Uterus (tissue), 4 donors: ENCODE measurements around the gene FHAD1. TPM values are rescaled to one million over a fixed set of nuclear protein-coding genes. Genes with fewer than 3 reads are reported as not detected.
"Not testable (repeated sequence)": the region's sequence is repeated elsewhere in the genome, so short reads cannot be mapped to it uniquely, and the experiment has no call there.

Source experiments
- DNase-seq, 2 donors: peaks; one replicate each; pipeline ENCODE4 v3.0.0-alpha.2; 2019 to 2020
- H3K27ac ChIP-seq, 2 donors: fragments of 200-600 bp; sonication (generic); 1 replicate in 1 of 2; 2 replicates in 1 of 2; pipeline ENCODE4 v1.5.1; 2016 to 2018
- H3K27me3 ChIP-seq, 2 donors: fragments of 200-600 bp; sonication (generic); one replicate each; pipeline ENCODE4 v1.5.1; 2018 to 2019; ENCODE audit warnings: control low read depth in 1 of 2
- H3K36me3 ChIP-seq, 2 donors: fragments of 200-600 bp; sonication (generic); one replicate each; pipeline ENCODE4 v1.5.1; 2019; ENCODE audit warnings: control low read depth in 1 of 2
- H3K4me1 ChIP-seq, 2 donors: fragments of 200-600 bp; sonication (generic); one replicate each; pipeline ENCODE4 v1.5.1; 2018 to 2019; ENCODE audit warnings: control low read depth in 1 of 2
- H3K4me3 ChIP-seq, 2 donors: fragments of 200-600 bp; sonication (generic); 1 replicate in 1 of 2; 2 replicates in 1 of 2; pipeline ENCODE4 v1.5.1; 2018 to 2019; ENCODE audit warnings: mild to moderate bottlenecking in 1 of 2
- H3K9me3 ChIP-seq, 2 donors: fragments of 200-600 bp; sonication (generic); one replicate each; pipeline ENCODE4 v1.5.1; 2019; ENCODE audit warnings: control low read depth in 1 of 2
- POLR2A ChIP-seq, 2 donors: fragments of 450-650 bp; IDR thresholded peaks; one replicate each; pipeline ENCODE4 v1.6.1; 2016; ENCODE audit warnings: antibody characterized with exemption in 2 of 2, mild to moderate bottlenecking in 1 of 2, moderate library complexity in 1 of 2
- intact Hi-C: fragments of 100-400 bp; cut with DNase I; formaldehyde crosslinking; loops from one replicate; pipeline ENCODE4 v1.15.1; 2023; ENCODE audit warnings: low total_unique reads
- total RNA-seq, 4 donors: library from RNA; depleted of rRNA in 3 of 4; stranded (reverse); fragments of >200 nt in 3 of 4; gene quantifications; one replicate each; pipeline versions ENCODE4 v1.1.0 to v1.2.4, GENCODE V29; 2014 to 2023
- TF ChIP-seq, protein P1 (sequence below), 4 experiments: fragments of 200-600 bp in 2 of 4; fragments of 450-650 bp in 2 of 4; sonication (generic) in 2 of 4; IDR thresholded peaks; one replicate each; pipeline ENCODE4 v1.5.1; 2016 to 2019; ENCODE audit warnings: antibody characterized with exemption in 4 of 4, mild to moderate bottlenecking in 2 of 4, moderate library complexity in 1 of 4
- donor health status: DM: yes; HTN: yes; CAD: no.

The FHAD1 gene
- total RNA-seq, 4 donors from 2014 or later, result 1.1 to 4.1 TPM; not detected in 2

DNA sequence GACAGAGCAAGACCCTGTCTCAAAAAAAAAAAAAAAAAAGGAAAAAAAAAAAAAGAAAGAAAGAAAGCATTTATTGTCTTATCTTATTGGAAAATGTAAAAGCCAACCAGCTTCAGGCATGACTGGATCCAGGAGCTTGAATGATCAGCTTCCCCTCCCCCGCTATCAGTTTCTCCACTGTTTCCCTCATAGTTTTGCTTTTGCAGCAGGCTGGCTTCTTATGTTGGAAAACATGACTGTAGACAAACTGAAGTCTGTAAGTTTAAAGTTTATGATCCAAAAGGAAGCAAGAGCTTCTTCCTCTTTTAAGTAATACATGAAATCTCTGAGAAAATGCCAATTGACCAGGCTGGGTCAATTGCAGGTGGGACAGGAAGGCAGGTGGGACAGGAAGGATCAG lies 52.2 kb downstream of the FHAD1 start:
- no peaks in the 10 kb centered on the region for H3K36me3 ChIP-seq
- no peaks in the 10 kb centered on the region for H3K27me3 ChIP-seq
- no peak overlapping the region for H3K27ac ChIP-seq
- no peak for DNase-seq
- H3K4me1 ChIP-seq, result no peaks in the 10 kb centered on the region
- no peaks in the 10 kb centered on the region for H3K9me3 ChIP-seq
- H3K4me3 ChIP-seq, result no peak overlapping the region
- TF ChIP-seq, protein P1, sequence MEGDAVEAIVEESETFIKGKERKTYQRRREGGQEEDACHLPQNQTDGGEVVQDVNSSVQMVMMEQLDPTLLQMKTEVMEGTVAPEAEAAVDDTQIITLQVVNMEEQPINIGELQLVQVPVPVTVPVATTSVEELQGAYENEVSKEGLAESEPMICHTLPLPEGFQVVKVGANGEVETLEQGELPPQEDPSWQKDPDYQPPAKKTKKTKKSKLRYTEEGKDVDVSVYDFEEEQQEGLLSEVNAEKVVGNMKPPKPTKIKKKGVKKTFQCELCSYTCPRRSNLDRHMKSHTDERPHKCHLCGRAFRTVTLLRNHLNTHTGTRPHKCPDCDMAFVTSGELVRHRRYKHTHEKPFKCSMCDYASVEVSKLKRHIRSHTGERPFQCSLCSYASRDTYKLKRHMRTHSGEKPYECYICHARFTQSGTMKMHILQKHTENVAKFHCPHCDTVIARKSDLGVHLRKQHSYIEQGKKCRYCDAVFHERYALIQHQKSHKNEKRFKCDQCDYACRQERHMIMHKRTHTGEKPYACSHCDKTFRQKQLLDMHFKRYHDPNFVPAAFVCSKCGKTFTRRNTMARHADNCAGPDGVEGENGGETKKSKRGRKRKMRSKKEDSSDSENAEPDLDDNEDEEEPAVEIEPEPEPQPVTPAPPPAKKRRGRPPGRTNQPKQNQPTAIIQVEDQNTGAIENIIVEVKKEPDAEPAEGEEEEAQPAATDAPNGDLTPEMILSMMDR (IDR thresholded peaks at IDR 0.05), result no peak
- no peak for TF ChIP-seq POLR2A (IDR thresholded peaks at IDR 0.05)
- intact Hi-C loops, result no loop called here

DNA sequence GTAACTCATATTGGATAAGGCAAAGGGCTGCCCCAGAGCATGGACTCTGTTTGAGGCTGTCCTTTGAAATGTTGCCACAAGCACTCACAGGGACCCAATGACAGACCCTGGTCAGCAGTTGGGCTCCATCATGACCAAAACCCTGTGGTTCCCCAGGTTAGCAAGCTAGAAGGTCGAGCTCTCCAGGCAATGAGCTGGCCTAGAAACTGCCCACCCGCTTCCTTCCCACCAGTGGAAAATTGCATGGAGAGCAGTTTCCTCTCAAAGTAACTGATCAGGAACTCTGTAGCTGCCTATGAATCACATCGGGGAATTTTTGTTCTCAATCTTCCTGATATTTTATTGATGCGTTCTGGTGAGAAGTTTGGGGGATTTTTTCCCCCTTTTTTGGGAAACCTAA lies 52.8 kb downstream of the FHAD1 start:
- H3K27ac ChIP-seq, result no peak overlapping the region
- H3K4me3 ChIP-seq, result no peak overlapping the region
- no peaks in the 10 kb centered on the region for H3K36me3 ChIP-seq
- DNase-seq, result no peak
- no peaks in the 10 kb centered on the region for H3K4me1 ChIP-seq
- H3K27me3 ChIP-seq, result no peaks in the 10 kb centered on the region
- intact Hi-C loops, result no loop called here
- TF ChIP-seq, protein P1 (IDR thresholded peaks at IDR 0.05), result no peak
- no peak for TF ChIP-seq POLR2A (IDR thresholded peaks at IDR 0.05)
- H3K9me3 ChIP-seq, result no peaks in the 10 kb centered on the region

DNA sequence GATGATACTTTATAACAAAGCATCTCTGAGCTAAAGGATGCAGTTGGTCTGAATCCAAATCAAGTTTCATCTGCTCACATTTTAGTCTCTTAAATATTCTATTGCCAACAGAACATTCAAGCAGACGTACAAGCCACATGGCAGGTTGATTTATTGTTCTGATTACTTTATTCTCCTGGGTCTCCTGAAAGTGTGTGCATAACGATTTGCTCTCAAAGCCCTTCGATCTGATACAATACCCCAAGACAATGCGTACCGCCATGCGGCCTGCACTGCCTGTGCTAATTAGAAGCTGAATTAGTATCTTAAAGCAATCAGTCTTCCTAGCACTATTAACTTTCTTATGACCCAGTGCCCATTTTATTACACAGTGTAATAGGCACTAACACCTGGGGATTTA lies 56.9 kb downstream of the FHAD1 start:
- Histone ChIP-seq H3K36me3 (no peaks in the 10 kb centered on the region), H3K4me3 (no peak overlapping the region), H3K9me3 (no peaks in the 10 kb centered on the region), H3K27me3 (no peaks in the 10 kb centered on the region), H3K27ac (no peak overlapping the region), H3K4me1 (no peaks in the 10 kb centered on the region)
- DNase-seq, result no peak
- TF ChIP-seq, protein P1 (IDR thresholded peaks at IDR 0.05), result no peak
- TF ChIP-seq POLR2A (IDR thresholded peaks at IDR 0.05), result no peak
- intact Hi-C loops, result no loop called here

DNA sequence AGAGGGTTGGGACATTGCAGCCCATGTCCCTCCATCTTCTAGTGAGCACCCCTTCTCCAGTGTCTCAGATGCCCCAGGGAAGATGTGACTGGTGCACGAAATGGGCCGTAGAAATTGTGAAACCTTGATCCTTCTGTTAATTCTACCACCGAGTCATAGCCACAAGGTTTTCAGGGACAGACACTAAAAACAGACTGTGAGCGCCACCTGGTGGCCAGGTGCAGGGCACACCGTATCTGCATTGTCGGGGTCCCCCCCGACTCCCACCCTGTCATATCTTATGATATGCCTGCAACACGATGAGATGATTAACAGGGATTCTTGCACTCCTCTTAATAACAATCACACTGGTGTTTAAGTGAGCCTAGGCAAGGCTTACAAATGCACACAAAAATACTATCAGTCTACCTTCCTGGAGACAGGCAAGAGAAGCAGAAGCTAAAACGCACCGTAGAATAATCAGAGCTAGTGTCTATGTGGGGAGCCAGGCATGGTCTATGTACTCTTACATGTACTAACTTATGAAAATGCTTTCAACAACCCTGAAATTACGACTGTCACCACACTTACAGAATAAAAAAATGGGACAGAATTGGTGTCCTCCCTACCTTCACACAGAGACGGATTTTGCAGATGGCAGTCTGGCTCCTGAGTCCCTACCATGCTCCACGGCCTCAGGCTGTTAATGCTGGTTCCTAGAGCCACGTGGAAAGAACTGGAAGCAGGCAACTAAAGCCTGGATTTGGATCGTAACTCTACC lies 57.9 kb downstream of the FHAD1 start:
- intact Hi-C loops, result no loop called here
- Histone ChIP-seq H3K27ac (no peak overlapping the region), H3K9me3 (no peaks in the 10 kb centered on the region), H3K4me3 (no peak overlapping the region), H3K36me3 (no peaks in the 10 kb centered on the region), H3K27me3 (no peaks in the 10 kb centered on the region), H3K4me1 (no peaks in the 10 kb centered on the region)
- DNase-seq, result peak; percentile 32 to 33
- TF ChIP-seq, protein P1 (IDR thresholded peaks at IDR 0.05), result peak; percentile 56 to 76 (median 69)
- TF ChIP-seq POLR2A (IDR thresholded peaks at IDR 0.05), result no peak

DNA sequence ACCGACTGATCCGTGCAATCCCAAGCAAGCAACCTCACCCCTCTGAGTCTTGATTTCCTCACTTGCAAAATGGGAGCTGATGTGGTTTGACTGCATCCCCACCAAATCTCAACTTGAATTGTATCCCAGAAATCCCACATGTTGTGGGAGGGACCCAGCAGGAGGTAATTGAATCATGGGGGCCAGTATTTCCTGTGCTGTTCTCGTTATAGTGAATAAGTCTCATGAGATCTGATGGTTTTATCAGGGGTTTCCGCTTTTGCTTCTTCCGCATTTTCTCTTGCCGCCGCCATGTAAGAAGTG lies 58.4 kb downstream of the FHAD1 start:
- no peak for TF ChIP-seq POLR2A (IDR thresholded peaks at IDR 0.05)
- TF ChIP-seq, protein P1 (IDR thresholded peaks at IDR 0.05), result no peak
- Histone ChIP-seq H3K4me1 (no peaks in the 10 kb centered on the region), H3K27ac (no peak overlapping the region), H3K4me3 (no peak overlapping the region), H3K36me3 (no peaks in the 10 kb centered on the region), H3K9me3 (no peaks in the 10 kb centered on the region), H3K27me3 (no peaks in the 10 kb centered on the region)
- no peak for DNase-seq
- intact Hi-C loops, result no loop called here

DNA sequence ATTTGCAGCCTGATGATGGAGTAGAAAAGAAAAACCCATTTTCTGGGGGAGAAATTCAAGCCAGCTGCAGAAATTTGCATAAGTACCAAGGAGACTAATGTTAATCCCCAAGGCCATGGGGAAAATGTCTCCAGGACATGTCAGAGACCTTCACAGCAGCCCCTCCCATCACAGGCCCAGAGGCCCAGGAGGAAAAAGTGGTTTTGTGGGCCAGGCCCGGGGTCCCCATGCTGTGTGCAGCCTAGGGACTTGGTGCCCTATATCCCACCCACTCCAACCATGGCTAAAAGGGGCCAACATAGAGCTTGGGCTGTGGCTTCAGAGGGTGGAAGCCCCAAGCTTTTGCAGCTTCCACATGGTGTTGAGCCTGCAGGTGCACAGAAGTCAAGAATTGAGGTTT lies 59.3 kb downstream of the FHAD1 start:
- intact Hi-C loops, result not testable (repeated sequence)

More for the DNA sequence above, 59.3 kb downstream of the FHAD1 start:
- H3K27ac ChIP-seq, H3K9me3 ChIP-seq, DNase-seq, H3K36me3 ChIP-seq, H3K4me3 ChIP-seq, H3K27me3 ChIP-seq, H3K4me1 ChIP-seq: not testable (repeated sequence)
